DMS79 treated with DMSO at 0.1 percent for 48 hours (cell line): ENCODE data around the gene SETX.

Experiments
- DNase-seq: peaks from one replicate; lab custom pipeline; 2025; lab: John Stamatoyannopoulos, UW

SETX gene

DNA sequence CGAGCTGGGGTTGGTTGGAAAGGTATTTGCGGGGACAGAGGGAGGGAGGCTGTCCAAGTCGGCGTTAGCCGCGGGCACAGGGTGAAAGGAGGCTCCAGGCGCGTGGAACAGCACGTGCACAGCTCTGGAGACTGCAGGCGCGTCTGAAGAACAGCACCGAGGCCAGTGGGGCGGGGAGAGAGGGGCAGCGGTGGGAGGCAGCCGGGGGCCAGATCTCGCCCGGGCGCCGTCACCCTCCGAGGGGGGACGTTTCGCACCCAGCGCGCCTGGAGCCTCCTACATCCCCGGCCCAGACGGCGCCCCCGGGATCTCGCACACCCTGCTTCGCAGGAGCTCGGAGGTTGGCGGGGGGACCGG lies 113.3 kb downstream of the SETX start:
- DNase-seq, result no peak

DNA sequence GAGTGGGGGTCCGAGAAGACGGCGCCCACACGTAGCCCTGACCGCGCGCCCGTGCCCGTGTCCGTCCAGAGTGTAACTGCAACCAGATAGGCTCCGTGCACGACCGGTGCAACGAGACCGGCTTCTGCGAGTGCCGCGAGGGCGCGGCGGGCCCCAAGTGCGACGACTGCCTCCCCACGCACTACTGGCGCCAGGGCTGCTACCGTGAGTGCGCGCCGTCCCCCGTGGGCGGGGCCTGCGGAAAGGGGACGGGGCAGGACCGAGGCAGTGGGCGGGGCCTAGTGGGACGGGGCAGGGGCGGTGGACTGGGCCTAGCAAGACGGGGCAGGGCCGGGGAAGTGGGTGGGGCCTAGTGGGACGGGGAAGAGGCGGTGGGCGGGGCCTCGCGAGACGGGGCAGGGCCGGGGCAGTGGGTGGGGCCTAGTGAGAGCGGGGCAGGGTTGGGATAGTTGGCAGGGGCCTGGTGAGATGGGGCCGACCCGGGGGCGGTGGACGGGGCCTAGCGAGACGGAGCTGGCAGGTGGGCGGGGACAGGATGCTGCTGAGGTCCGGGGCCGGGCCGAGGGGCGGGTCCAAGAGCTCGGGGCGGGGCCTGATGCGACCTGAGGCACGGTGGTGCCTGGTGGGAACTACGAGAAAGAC lies 113.8 kb downstream of the SETX start:
- DNase-seq, result peak; percentile 37

DNA sequence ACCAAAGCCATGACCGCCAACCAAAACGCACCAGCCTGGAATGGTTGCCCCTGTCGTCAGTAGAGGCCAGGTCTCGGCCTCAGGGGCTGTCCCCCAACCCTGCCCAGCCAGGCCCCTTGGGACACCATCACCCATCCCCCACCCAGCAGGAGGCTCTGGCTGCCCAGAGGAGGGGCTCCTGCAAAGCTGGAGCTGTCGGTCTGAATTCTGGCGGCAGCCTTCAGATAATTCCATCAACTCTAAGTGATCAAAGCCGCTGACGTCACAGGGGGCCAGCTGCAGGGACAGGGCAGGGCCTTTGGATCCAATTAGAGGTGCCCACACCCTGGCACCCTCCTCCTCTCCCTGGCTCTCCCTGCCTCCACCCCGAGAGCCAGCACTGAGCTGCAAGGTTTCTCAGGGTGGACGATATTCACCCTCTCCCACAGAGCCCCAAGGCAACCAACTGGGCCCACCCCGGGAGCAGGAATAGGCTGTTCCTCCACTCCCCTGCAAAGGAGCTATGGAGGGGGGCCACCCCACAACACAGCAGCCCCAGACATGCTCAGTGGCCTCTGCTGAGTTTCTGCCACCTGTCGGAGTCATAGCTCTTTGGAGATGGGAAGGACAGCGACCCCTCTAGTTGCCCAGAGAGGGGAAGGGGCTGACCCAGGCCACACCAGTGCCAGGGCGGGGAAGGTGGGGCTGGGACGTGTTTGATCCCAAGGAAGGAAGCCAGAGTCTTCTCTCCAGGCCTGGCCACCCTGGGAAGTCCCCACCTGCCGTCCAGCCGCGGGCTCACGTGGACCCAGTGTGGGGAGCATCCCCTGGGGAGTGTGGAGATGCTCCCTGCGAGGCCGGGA lies 114.6 kb downstream of the SETX start:
- no peak for DNase-seq

DNA sequence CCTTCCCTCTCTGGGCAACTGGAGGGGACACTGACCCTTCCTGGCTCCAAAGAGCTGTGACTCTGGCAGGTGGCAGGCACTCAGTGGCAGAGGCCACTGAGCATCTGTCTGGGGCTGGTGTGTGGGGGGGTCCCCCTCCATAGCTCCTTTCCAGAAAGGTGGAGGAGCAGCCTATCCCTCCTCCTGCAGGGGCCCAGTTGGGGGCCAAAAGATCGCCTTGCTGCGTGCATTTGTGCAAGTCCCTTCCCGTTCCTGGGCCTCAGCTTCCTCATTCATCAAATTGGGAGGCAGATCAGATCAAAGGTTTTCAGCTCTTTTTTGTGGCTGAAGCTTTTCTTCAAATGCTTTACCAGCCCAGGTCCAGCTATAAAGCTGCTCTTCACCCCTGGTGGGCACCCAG lies 115.3 kb downstream of the SETX start:
- no peak for DNase-seq

DNA sequence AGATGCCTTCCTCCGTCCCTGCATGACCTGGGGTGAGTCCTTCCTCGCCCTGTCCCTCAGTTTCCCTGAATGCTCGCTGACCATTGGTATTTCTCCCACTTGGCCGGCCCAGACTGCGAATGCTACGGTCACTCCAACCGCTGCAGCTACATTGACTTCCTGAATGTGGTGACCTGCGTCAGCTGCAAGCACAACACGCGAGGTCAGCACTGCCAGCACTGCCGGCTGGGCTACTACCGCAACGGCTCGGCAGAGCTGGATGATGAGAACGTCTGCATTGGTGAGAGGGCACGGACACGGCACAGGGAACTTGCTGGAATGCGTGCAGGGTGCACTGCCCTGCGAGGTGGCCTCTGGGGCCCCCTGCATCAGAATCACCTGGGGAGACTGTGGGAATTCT lies 115.8 kb downstream of the SETX start:
- DNase-seq, result no peak

DNA sequence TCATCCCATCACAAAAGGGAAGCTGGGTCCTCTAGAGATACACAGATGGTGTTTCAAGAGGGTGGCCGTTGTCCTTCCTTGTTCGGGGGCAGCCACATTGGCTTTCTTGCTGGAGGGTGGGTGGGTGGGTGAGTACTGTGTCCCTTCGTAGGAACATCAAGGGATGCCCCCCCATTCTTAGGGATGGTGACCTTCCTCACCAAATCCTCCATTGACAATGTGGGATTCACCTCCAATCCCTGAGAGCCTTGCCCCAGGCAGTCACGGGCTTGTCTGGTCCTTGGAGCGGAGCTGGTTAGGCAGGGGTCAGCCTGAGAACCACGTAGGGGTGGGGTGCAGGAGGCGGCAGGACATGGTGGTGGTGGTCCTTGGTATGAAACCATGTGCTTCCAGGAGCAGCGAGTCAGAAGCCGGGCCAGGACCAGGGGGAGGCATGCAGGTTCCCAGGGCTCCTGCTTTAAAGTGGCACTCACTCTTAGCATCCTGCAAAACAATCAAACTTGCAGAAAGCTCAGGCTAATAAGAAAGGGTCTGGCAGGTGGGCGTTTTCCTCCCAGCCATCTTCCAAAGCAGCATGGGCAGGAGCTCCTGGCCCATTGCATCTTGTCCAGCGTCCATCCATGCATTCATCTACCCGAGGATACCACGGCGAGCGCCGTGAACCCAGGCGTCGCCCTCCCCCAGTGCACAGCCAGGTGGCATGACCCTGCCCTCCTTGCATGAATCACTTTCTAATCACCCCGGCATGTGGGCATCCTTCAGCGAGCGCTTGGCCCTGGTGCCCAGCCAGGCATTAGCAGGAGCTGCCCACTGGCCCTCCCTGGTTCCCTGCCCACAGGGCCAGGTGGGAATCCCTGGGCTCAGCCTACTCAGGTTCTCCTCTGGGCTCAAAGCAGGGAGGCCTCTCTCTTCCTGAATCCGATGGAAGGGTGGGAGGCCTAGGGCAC lies 116.5 kb downstream of the SETX start:
- DNase-seq, result no peak

DNA sequence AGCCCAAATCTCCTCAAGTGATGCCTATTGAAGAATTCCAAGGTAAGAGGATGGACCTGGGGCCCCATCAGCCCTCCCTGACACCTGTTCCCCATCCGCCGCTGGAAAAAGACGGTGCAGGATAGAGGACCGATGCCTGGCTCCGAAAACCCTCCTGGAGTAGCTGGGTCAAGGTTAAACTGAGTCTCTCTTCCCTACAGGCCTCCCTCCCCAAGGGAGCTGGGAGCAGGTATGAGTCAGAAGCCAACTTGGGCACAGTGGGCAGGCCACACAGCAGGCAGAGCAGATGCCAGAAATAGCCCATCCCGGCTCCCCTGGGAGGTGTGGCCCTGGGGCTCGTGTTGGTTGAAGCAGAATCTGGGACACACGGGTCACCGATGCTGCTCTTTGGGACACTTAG lies 117.3 kb downstream of the SETX start:
- DNase-seq, result no peak

DNA sequence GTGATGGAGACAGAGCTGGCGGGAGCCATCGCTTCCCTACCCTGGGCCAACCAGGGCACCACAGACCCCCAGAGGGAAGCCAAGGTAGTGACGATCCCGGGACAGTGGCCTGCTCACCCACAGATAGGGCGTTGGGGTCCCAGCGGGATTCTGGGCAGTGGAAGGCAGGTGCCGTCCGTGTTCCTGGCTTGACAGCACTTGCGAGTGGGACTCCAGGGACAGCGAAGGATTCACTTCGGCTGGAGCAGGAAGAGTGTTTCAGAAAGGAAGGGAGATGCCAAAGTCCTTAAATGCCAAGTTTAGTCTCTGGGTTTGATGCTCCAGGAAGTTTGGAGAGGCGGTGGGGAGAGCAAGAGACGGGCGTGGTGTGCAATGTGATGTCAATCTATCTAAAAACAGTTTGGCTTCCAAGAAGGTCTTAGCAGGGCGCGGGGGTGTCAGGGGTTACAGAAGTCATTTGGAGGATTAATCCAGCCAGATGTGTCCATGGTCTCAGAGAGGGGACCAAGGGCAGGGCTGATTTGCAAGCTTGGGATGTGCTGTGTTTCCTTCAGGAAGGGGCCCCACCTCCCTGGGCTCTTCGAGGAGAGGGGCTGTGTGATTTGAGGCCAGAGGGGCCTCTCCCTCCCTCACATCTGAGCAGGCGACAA lies 118.0 kb downstream of the SETX start:
- no peak for DNase-seq

DNA sequence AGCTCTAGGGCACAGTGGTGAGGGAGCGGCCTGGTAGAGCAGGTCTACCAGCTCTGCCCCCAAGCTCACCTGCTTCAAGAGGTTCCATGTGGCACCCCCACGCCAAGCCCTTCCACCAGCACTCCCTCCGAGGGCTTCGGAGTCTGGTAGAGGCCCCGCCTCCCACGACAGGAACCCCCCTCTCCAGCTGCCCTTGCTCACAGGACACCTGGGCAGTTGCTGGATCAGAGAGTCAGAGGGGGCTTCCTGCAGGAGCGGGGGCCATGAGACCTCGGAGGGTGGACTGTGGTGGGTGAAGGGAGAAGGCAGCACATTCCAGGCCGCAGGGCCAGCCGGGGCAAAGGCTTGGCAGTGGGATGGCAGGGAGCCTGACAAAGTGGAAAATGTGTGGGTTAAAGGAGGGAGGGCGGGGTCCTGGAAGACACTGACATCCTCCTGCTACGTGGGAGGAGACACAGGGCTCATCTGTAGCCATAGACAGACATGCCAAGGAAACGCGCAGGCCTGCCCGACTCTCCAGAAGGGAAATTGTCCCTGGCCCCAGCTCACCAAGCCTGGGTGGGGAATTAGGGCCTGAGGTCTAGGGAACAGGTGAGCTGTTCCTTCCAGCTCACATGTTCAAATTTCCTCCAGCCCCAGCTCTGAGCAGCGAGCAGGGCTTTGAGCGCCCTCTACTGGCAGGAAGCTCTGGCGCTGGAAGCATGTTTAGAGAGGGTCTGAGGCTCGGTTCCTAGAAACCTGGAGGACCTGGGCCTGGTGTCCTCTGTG lies 118.7 kb downstream of the SETX start:
- peak; percentile 58 for DNase-seq

DNA sequence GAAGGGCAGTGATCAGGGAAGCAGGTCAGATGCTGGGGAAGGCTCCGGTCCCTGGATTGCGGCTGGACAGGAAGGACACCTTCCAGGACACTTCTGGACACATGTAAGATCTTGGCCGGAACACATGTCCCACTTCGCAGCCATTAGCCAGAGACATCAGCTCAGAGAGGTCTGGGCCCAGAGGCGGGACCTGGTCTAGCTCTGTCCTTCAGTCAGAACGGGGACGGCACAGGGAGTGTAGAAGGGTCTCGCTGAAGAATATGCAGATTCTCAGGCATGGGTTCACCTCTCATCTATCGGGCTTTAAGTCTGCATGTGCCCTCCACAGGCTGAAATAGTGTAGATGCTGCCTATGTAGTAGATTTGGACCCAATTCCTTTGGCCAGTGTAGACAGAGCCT lies 119.7 kb downstream of the SETX start:
- DNase-seq, result no peak

DNA sequence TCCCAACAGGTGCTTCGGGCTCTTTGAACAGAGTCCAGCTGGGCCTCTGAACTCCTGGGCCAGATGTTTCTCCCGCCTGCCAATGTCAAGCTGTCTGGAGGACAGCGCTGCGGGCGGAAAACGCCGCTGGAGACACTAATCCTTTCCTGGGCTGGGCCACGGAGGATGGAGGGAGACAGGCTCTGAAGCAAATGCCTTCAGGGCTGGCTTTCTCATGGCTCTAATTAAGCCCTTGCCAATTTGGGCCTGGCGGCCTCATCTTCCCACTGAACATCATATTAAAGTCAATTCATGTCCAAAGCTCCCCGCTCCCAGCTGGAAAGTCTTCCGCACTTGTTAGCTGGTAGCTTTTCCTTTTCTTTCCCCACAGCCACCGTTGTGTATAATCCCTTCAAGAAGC lies 120.3 kb downstream of the SETX start:
- no peak for DNase-seq

DNA sequence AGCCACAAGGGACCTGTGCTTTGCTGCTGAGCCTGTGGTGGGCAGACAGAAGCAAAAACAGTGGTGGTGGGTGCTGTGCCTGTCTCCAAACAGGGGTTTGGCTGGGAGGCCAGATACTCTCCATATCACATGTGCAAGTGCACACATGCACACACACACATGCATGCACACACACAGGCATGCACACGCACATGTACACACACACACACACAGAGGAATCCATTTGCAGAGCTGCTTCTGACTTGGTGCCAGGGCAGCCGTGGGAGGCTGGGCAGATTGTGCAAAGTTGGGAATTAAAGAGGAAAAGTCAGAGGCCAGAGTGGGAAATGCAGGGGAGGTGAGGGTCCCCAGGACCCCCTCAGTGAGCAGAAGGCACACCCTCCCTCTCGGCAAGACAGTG lies 121.6 kb downstream of the SETX start:
- DNase-seq, result no peak

DNA sequence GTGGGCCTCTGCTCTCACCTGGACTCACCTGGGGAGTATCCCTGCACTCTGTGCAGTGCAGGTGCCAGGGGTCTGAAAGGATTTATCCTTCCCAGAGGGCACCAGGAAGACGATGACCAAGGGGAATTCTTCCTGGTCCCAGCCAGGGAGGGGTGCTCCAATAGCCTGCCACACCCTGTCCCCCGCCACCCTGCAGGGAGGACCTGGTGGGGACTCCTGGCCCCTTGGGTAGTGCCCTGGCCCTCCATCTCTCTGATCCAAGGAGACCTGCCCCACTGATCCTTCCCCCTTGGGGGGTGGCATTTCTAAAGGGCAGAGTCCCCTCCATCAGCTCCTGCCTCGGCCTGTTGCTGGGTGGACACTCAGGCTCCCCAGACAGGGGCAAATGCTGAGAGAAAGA lies 122.3 kb downstream of the SETX start:
- DNase-seq, result no peak

DNA sequence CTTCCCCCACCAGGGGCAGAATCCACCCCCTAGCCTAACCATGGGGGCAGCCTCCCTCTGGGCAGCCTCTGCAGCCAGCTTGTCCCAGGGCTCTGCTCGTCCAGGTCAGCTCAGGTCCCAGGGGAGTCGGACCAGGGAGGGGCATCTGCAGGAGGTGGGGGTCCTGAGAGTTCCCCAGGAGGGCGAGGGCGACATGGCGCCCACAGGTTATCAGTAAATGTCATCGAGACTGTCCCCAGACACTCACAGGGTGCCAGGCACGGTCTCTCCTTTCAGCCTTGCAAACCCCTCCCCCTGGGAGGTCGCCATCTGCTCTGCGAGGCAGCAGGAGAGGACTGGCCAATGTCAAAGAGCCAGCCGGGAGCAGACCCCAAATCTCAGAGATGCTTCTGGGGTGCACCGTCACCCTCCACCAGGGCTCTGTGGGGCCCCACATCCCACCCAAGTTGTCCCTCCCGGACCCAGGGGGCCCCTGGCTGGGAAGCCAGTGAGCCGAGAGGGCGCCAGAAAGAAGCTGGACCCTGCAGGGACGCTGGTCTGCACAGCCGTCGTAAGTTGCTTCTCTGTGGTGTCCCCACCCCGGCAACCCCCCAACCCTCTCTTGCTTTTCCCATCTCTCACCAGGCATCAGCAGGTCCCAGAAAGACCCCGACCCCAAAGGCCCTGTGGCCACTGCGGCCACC lies 123.6 kb downstream of the SETX start:
- no peak for DNase-seq

DNA sequence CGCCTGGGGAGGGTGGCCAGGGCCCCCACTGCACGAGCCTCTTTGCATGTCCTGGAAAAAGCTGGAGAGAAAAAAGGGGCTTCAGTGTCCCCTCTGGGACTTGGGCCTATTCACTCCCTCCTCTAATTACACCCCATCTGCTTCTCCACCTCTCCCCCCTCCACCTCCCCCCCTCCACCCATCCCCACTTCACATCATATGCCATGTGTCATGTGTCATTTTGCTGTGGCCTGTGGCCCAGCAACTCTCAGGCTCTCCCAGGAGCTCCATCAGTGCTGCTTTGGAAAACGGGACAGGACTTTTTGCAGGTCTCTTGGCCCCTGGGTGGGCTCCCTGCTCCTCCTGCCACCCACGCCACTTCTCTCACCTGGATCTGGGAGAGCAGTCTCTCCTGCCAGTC lies 124.2 kb downstream of the SETX start:
- no peak for DNase-seq

DNA sequence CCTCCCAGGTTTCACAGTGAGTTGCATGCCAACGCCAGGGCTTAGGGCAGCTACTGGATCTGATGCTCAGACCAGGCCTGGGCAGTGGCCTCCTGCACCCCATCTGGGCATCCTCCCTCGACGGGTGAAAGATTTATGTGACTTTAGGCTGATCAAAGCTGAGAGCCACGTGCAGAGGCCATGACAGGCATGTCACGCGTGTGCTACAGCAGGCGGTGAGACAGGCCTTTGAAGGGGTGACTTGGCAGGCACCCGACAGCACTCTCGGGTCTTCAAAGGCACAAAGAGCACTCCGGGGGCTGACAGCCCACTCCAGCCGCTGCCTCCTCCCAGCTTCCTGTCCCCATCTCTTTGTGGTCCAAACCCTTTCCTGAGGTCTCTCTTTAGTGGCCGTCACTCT lies 126.7 kb downstream of the SETX start:
- no peak for DNase-seq

DNA sequence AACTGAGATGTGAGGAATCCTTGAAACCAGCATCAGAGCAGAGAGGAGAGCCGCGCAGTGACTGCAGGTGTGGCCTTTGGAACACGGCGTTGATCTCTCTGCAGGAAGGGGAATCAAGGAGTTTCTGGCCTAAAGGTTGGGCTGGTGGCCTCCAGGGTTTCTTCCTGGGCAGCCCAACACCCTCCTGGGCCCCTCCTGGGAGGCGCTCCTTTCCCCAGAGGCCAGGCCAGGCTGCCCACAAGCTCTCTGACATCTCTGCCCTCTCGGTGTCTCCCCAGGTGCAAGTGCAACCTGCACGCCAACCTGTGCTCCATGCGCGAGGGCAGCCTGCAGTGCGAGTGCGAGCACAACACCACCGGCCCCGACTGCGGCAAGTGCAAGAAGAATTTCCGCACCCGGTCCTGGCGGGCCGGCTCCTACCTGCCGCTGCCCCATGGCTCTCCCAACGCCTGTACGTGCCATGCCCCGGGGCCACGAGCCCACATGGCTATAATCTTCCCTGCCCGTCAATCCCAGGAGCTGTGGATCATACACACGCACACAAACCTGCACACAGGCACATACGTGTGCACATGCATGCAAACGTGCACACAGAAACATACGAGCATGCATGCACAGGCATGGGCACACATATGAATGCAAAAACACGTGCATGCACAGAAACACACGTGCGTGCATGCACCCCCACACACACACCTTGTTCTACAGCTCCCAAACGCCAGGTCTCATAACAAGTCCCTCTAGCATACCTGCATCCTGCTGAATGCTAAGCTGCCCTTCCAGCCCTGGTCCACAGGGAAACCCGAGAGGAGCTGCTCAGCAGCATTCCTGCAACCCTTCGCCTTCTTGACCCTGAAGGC lies 128.0 kb downstream of the SETX start:
- DNase-seq, result no peak

DNA sequence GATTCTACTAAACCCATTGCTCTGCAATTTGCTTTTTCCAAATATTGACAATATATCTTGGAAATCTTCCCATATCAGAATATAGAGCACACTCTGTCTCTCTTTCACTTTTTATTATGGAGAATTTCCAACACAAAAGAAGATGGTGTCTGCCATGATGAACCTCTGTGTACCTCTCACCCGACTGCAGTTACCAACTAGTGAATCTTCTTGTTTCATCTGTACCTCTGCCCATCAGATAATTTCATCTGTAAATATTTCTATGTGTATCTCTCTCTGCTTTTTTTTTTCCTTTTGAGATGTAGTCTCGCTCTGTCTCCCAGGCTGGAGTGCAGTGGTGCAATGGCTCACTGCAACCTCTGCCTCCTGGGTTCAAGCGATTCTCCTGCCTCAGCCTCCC lies 130.1 kb downstream of the SETX start:
- no peak for DNase-seq

DNA sequence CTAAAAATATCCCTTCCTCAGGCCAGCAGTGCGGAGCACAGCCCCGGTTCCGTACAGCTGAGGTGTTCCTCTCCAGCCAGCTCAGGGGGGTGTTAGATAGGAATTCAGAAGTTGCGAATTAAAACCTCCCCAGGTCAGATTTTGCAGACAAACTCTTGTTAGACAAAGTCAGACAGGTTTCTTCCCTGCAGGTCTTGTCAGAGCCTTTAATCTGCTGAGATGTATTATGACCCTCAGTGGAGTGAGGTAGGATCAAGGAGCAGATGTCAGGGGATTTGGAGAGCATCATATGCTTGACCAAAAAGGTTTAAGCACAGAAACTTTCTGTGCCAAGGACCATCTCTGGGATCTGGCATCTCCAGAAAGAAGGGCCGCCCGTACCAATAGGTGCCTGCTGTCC lies 132.8 kb downstream of the SETX start:
- DNase-seq, result no peak

DNA sequence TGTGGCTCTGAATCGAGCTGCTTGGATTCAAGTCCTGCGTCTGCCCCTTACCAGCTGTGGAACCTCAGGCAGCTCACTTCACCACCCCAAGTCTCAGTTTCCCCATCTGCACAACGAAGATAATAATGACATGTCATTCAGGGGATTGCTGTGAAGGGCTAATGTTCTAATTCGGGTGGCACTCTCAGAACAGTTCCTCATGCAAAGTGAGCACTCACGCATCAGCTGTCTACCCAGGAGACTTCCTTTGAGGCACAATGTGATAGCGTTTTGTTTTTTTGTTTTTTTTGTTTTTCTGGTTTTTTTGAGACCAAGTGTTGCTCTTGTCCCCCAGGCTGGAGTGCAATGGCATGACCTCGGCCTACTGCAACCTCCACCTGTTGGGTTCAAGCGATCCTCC lies 136.6 kb downstream of the SETX start:
- no peak for DNase-seq
